ENCODE measurements around the gene TMEM201.

- TF ChIP-seq CTCF (IDR thresholded peaks at IDR 0.05) (no peak), EP300 (IDR thresholded peaks at IDR 0.05) (no peak)
Measured at GRCh38 chr1:9628541-9629444, 40.1 kb downstream of the TMEM201 start.

Data from ovary (tissue), 3 donors.